ENCODE measurements around the gene GRM8. TPM values are rescaled to one million over a fixed set of nuclear protein-coding genes. Genes with fewer than 3 reads are reported as not detected.

The GRM8 gene
- total RNA-seq, 4 donors from 2014 or later = not detected

DNA sequence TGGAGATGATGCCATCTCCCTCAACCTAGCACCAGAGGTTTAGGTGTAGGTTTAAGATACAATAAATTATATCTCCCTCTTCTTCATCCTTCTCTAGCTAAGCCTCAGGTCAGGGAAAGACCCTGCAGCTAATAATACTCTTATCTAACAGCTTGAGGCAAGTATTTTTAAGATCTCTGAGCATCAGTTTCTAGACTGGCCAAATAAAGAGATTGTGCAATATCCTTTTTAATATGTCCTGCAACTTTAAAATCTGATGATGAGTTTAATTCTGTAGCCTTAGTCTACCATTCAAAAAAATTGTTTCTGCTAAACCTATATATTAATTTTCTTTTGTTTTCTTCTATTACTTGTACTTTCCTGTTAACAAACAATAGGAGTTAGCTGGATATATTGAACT lies 850.8 kb downstream of the GRM8 start:
- TF ChIP-seq EP300 (IDR thresholded peaks at IDR 0.05) = no peak
- no peak for TF ChIP-seq CTCF (IDR thresholded peaks at IDR 0.05)
- no peak for TF ChIP-seq POLR2AphosphoS5 (IDR thresholded peaks at IDR 0.05)
- no peak for TF ChIP-seq POLR2A (IDR thresholded peaks at IDR 0.05)
- Histone ChIP-seq H3K36me3 (no peaks in the 10 kb centered on the region), H3K27ac (no peak overlapping the region), H3K4me3 (no peak overlapping the region), H3K27me3 (no peaks in the 10 kb centered on the region), H3K9me3 (no peaks in the 10 kb centered on the region), H3K4me1 (no peaks in the 10 kb centered on the region)
- DNase-seq (ENCODE audit: low spot score in 2 of 2) = no peak

GRCh38 chr7:126398851-126399529 lies 853.8 kb downstream of the GRM8 start:
- no peaks in the 10 kb centered on the region for H3K9me3 ChIP-seq
- TF ChIP-seq POLR2A (IDR thresholded peaks at IDR 0.05) (no peak), CTCF (IDR thresholded peaks at IDR 0.05) (no peak), EP300 (IDR thresholded peaks at IDR 0.05) (no peak), POLR2AphosphoS5 (IDR thresholded peaks at IDR 0.05) (no peak)
- H3K36me3 ChIP-seq = no peaks in the 10 kb centered on the region
- no peaks in the 10 kb centered on the region for H3K4me1 ChIP-seq
- H3K4me3 ChIP-seq = no peak overlapping the region
- no peak for DNase-seq (ENCODE audit: low spot score in 2 of 2)
- WGBS = 49% methylated on average over 3 of the region's 3 CpGs
- no peaks in the 10 kb centered on the region for H3K27me3 ChIP-seq
- no peak overlapping the region for H3K27ac ChIP-seq

GRCh38 chr7:126398285-126398684 lies 854.5 kb downstream of the GRM8 start:
- Histone ChIP-seq H3K27me3 (no peaks in the 10 kb centered on the region), H3K27ac (no peak overlapping the region), H3K36me3 (no peaks in the 10 kb centered on the region), H3K4me1 (no peaks in the 10 kb centered on the region), H3K4me3 (no peak overlapping the region), H3K9me3 (no peaks in the 10 kb centered on the region)
- DNase-seq (ENCODE audit: low spot score in 2 of 2) = no peak
- TF ChIP-seq POLR2AphosphoS5 (IDR thresholded peaks at IDR 0.05) (no peak), POLR2A (IDR thresholded peaks at IDR 0.05) (no peak), CTCF (IDR thresholded peaks at IDR 0.05) (no peak), EP300 (IDR thresholded peaks at IDR 0.05) (no peak)

- Histone ChIP-seq H3K4me1 (no peaks in the 10 kb centered on the region), H3K27me3 (no peaks in the 10 kb centered on the region), H3K9me3 (no peaks in the 10 kb centered on the region), H3K36me3 (no peaks in the 10 kb centered on the region), H3K27ac (no peak overlapping the region), H3K4me3 (no peak overlapping the region)
- 84% methylated on average over 7 of the region's 7 CpGs for WGBS
- TF ChIP-seq CTCF (IDR thresholded peaks at IDR 0.05) (no peak), POLR2A (IDR thresholded peaks at IDR 0.05) (no peak), EP300 (IDR thresholded peaks at IDR 0.05) (no peak), POLR2AphosphoS5 (IDR thresholded peaks at IDR 0.05) (no peak)
- no peak for DNase-seq (ENCODE audit: low spot score in 2 of 2)
Measured at GRCh38 chr7:126394406-126394805, 858.3 kb downstream of the GRM8 start.

Other genes with a start within 250 kb of the GRM8 start
- 10 to 100 TPM; 41.7 to 57.3 (median 49.7) TPM for gene ZNF800, start 139.8 kb upstream of the GRM8 start, total RNA-seq

Measured in suprapubic skin (tissue), 4 donors.